NCI-H128 (cell line): ENCODE data around the gene PCSK6.
"Not testable (repeated sequence)": the region's sequence is repeated elsewhere in the genome, so short reads cannot be mapped to it uniquely, and the experiment has no call there.

Experiments used
- DNase-seq: peaks from one replicate; lab custom pipeline; 2025; ENCODE audit not compliant: unreplicated experiment; lab: John Stamatoyannopoulos, UW

Gene PCSK6

GRCh38 chr15:101433396-101433795, 56.1 kb downstream of the PCSK6 start:
- no peak for DNase-seq

- no peak for DNase-seq
Measured at GRCh38 chr15:101432982-101433381, 56.5 kb downstream of the PCSK6 start.

DNA sequence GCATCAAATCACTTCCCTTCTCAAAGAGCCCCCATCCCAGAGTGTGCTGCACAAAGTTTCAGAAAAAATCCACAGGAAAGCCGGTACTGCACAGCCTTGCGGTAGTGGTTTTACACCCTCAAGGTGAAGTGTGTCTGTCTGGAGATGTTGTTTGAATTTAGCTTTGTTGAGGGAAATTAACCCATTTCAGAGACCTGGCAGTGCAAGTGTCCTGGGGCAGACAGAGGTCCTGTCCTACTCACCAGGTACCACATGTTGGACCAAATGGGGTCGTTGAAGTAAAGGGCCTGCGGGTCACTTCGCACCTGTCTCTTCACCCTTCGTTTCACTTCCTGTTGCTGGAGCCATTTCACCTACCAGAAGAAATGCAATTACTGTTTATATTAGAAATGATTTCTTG, 57.8 kb downstream of the PCSK6 start:
- no peak for DNase-seq

- DNase-seq, result no peak
Measured at GRCh38 chr15:101431301-101431700, 58.2 kb downstream of the PCSK6 start.

DNA sequence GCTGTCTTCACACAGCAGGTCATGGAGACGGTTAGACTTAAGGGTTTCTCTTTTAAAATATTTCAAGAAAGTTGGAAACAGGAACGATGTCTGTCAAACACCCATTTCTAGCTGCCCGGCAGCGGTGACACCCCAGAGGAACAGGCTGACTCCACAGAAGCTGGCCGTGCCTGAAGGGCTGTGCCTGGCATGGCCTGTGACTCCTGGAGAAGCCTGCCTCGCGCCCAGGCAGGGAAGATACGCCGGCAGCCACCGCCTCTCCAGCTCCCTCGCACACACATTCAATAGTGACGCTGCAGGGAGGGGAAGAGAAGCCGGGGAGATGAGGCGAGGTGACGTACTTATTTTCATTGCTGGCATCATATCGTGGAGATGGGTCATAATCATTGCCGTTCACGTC, 59.9 kb downstream of the PCSK6 start:
- DNase-seq, result no peak

GRCh38 chr15:101429191-101429590, 60.3 kb downstream of the PCSK6 start:
- DNase-seq, result no peak

DNA sequence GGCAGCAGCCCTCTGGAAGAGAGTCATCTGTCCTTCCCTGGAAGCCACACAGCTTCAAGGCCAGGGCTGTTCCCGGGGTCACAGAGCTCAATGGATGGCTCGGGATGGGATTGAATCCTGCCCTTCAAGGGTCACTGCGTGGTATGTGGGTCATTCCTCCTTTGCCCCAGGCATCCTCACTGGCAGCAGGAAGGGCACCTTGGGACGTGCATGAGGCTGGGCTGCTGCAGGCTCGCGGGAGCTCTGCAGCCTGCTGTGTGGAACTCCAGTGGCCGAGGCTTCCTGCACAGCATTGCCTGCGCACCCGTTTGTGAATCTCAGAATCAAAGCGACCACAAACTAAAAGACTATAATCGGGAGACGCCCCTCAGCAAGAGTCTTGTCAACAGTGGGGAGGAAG, 60.7 kb downstream of the PCSK6 start:
- DNase-seq, result no peak

- no peak for DNase-seq
Measured at GRCh38 chr15:101427606-101428487, 61.7 kb downstream of the PCSK6 start.

- DNase-seq, result no peak
Measured at GRCh38 chr15:101426761-101427333, 62.7 kb downstream of the PCSK6 start.

DNA sequence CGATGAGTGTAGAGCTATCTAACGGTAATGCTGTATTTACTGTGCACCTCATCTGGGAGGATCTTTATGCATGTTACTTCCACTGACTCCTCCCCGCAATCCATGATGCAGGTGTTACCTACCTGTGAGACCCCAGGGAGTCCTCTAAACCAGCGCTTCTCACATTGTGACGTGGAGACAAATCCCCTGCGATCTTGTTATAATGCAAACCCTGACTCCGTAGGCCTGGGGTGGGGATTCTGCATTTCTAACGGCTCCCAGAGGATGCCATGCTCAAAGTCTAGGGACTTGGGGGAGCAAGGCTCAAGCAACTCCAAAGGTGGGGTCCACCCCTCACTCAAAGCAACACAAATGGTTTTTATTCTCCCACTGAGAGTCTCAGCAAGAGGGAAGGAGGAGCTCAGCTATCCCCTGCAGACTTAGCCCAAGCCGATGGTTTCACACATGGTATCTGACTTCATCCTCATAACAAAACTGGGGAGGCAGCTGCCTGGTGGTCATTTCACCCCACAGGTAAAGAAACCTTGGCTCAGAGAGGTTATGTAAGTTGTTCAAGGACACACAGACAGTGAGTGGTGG, 63.6 kb downstream of the PCSK6 start:
- no peak for DNase-seq

DNA sequence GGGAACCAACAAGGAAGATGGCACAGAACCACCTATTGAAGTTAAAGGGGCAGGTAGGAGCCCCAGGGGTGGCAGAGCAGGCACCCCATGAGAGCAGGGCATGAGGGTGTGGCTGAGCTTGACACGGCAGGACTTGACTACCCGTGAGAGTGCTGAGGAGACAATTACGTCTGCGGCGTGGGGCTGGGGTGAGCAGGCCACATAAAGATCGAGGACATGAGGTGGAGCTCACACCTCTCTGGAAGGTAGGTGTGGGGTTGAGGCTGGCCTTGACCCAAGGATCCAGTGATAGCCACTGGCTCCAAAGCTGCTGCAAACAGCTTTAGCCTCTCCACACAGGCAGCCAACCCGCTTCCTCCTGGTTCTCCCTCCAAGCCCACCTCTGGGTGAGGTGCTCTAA, 64.5 kb downstream of the PCSK6 start:
- DNase-seq, result no peak

DNA sequence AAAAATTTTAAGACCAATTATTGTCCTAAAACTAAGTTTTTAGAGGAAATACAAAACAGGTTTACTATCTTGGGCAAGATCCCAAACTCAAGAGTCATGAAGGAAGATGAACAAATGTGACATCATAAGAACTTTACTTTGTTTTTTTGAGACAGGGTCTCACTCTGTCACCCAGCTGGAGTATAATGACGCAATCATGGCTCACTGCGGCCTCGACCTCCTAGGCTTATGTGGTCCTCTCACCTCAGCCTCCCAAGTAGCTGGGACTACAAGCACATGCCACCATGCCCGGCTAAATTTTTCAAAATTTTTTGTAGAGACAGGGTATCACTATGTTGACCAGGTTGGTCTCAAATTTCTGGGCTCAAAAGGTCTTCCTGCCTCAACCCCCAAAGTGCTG, 69.3 kb downstream of the PCSK6 start:
- no peak for DNase-seq

DNA sequence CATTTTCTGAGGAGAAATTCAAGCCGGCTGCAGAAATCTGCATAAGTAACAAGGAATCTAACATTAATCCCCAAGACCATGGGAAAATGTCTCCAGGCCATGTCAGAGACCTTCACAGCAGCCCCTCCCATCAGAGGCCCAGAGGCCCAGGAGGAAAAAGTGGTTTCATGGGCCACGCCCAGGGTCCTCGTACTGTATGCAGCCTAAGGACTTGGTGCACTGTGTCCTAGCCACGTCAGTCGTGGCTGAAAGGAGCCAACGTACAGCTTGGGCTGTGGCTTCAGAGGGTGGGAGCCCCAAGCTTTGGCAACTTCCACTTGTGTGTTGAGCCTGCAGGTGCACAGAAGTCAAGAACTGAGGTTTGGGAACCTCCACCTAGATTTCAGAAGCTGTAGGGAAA, 73.0 kb downstream of the PCSK6 start:
- DNase-seq, result not testable (repeated sequence)

DNA sequence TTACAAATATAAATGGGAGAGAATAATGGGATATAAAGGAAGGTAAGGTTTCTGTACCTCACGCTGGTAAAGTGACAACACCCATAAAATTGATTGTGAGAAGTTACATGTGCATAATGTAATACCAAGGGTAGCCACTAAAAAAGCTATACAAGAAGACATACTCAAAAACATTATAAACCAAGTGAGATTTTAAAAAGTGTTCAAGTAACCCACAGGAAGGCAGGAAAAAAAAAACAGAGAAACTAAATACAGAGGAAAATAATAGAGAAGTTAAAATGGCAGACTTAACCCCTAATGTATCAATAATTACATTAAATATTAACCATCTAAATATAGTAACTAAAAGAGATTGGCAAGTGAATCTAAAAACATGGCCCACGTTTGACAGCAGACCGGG, 76.3 kb downstream of the PCSK6 start:
- no peak for DNase-seq

DNA sequence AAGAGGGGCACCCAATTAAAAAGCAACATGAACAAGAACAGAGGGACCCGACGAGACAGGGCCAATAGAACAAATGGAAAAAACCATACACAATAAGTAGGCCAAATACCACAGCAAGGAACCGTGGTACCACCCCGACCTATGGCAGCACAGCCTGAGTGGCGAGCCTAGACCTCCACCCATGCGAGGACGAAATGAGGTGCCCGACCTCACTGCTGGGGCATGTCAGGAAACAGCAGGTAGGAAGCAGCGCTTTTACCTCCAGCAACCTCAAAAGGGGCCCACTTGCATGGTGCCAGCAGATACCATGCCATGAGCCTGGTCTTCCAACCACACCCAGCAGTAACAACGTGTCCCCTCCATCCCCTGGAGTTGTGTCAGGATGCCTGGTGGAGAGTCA, 77.9 kb downstream of the PCSK6 start:
- DNase-seq, result no peak

DNA sequence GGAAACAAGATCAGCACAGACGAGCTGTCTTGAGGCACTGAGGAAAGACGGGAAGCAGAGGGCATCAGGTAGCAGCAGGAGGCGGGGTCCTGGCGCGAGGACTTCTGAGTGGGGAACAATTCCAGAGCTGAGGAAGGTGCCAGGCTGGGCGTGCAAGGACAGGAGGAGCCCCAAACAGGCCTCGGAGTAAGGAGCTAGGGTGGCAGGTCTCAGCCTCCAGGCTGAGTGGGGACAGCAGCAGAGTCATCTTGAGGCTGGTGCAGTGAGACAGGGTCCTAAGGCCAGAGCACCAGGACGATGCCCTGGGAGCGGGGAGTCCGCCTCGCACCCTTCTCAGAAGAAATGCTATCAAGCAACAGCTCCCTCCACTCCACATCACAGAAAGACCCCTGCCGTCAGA, 78.4 kb downstream of the PCSK6 start:
- no peak for DNase-seq

DNA sequence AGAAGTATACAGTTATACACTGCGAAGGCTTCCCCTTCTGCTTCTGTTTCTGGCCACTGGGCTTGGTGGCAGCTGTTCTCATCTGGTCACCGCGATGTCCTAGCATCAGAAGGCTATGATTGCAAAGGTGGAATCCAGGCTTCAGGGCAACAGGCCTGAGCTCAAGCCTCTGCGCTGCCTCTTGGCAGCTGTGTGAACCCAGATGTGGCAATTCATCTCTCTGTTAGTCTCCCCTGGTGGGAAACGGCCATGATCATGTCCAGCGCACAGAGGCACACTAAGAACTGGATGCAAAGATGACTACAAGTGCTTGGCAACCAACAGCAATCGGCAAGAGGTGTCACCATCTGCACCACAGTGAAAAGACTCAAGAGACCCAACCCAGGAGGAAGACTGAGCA, 78.9 kb downstream of the PCSK6 start:
- DNase-seq, result no peak

- DNase-seq, result no peak
Measured at GRCh38 chr15:101409621-101410020, 79.9 kb downstream of the PCSK6 start.

GRCh38 chr15:101407966-101408775, 81.3 kb downstream of the PCSK6 start:
- DNase-seq, result no peak

DNA sequence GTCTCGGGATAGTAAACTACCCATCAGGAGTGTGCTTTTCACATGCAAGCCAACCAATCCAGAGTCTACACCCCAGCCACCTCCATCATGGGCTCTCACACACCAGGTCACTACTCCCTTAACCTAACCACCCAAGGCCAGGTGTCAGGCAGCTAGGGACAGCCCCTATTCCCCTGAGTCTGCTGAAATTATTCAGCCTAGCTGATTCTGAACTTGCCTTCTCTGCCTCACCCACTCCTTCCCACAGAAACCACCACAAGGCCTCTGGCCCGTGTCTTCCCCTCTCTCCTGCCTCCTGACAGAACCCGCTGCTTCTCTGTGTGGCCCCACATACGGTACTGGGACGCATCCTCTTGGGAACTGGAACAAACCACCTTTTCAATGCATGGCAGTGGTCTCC, 82.1 kb downstream of the PCSK6 start:
- no peak for DNase-seq

- DNase-seq, result no peak
Measured at GRCh38 chr15:101406526-101407195, 82.8 kb downstream of the PCSK6 start.
